Upper lobe of left lung (tissue), 4 donors: ENCODE data around the gene PHF8.

Experiments
- CTCF ChIP-seq, 6 experiments: fragments of 450-650 bp in 4 of 6; fragments of 200-600 bp in 2 of 6; sonication (generic) in 2 of 6; IDR thresholded peaks; one replicate each; pipeline ENCODE4 v1.5.1; 2016 to 2019; ENCODE audit warnings: antibody characterized with exemption in 6 of 6
- EP300 ChIP-seq, 4 donors: sonication (generic); formaldehyde crosslinking; IDR thresholded peaks; one replicate each; pipeline ENCODE4 v1.5.1; 2017; ENCODE audit warnings: antibody characterized with exemption in 4 of 4, control low read depth in 2 of 4
- POLR2A ChIP-seq, 4 donors: fragments of 450-650 bp; IDR thresholded peaks; one replicate each; pipeline ENCODE4 v1.5.1; 2016 to 2017; ENCODE audit warnings: antibody characterized with exemption in 4 of 4, mild to moderate bottlenecking in 2 of 4
- POLR2AphosphoS5 ChIP-seq, 2 donors: sonication (generic); formaldehyde crosslinking; IDR thresholded peaks; one replicate each; pipeline ENCODE4 v1.5.1; 2017; ENCODE audit warnings: antibody characterized with exemption in 2 of 2

GRCh38 chrX:54087661-54088060 is 43.4 kb upstream of the PHF8 start:
- TF ChIP-seq CTCF (IDR thresholded peaks at IDR 0.05), result no peak
- no peak for TF ChIP-seq POLR2A (IDR thresholded peaks at IDR 0.05)
- TF ChIP-seq EP300 (IDR thresholded peaks at IDR 0.05), result no peak
- no peak for TF ChIP-seq POLR2AphosphoS5 (IDR thresholded peaks at IDR 0.05)
